SU-DHL-6 (cell line): ENCODE data around the gene PTPRN2.

ENCODE experiments used
- H2AFZ ChIP-seq: fragments of 200-600 bp; sonication (generic); 2 replicates; pipeline ENCODE4 v1.6.1; 2014; ENCODE audit warnings: low read depth, mild to moderate bottlenecking, moderate library complexity, mixed read lengths, antibody characterized with exemption, low read length; ENCODE audit not compliant: severe bottlenecking
- H3F3A ChIP-seq: fragments of 200-600 bp; shearing (Covaris generic); 2 replicates; pipeline ENCODE4 v1.6.0; 2016; ENCODE audit warnings: antibody characterized with exemption, mild to moderate bottlenecking; ENCODE audit not compliant: insufficient read depth
- H3K27ac ChIP-seq: fragments of 200-600 bp; sonication (generic); 2 replicates; pipeline ENCODE4 v1.5.1; 2016; ENCODE audit warnings: low read depth, mild to moderate bottlenecking, low read length, moderate library complexity, mixed read lengths
- H3K27me3 ChIP-seq: fragments of 200-600 bp; sonication (generic), shearing (Covaris generic); 2 replicates; pipeline ENCODE4 v1.6.0; 2014; ENCODE audit warnings: mild to moderate bottlenecking, low read length
- H3K36me3 ChIP-seq: fragments of 200-600 bp; sonication (generic); 2 replicates; pipeline ENCODE4 v1.6.1; 2014; ENCODE audit warnings: mild to moderate bottlenecking, low read length, mixed read lengths
- H3K4me2 ChIP-seq: fragments of 300-600, 200-600 bp; shearing (Covaris generic), sonication (generic); 2 replicates; pipeline ENCODE4 v1.6.0; 2014; ENCODE audit warnings: low read length, low read depth, mild to moderate bottlenecking; ENCODE audit not compliant: poor library complexity, severe bottlenecking
- H3K4me3 ChIP-seq: fragments of 200-600 bp; sonication (generic); 2 replicates; pipeline ENCODE4 v1.5.1; 2014; ENCODE audit warnings: antibody characterized with exemption, low read length, mild to moderate bottlenecking, mixed read lengths; ENCODE audit not compliant: insufficient read depth, poor library complexity, severe bottlenecking
- H3K79me2 ChIP-seq: fragments of 200-600 bp; sonication (generic); 2 replicates; pipeline ENCODE4 v1.6.1; 2014; ENCODE audit warnings: mild to moderate bottlenecking, low read length, moderate library complexity; ENCODE audit not compliant: insufficient read depth
- H3K9ac ChIP-seq: fragments of 200-600 bp; sonication (generic); 2 replicates; pipeline ENCODE4 v1.7.0; 2014; ENCODE audit warnings: mild to moderate bottlenecking, low read length
- H3K9me2 ChIP-seq: fragments of 200-600 bp; sonication (generic); replicated peaks from 2 replicates; pipeline ENCODE4 v1.6.1; 2014; ENCODE audit warnings: low read length; ENCODE audit not compliant: insufficient read depth
- H3K9me3 ChIP-seq: fragments of 200-600 bp; sonication (generic); 2 replicates; pipeline ENCODE4 v1.6.1; 2014; ENCODE audit warnings: low read length, mixed read lengths; ENCODE audit not compliant: insufficient read depth
- H4K20me1 ChIP-seq: fragments of 200-600 bp; sonication (generic); 2 replicates; pipeline ENCODE4 v1.6.1; 2014; ENCODE audit warnings: low read depth, mild to moderate bottlenecking, antibody characterized with exemption, low read length, moderate library complexity, mixed read lengths
- CTCF ChIP-seq: fragments of 200-600 bp; sonication (generic); IDR thresholded peaks from one replicate; pipeline ENCODE4 v1.5.1; 2017; ENCODE audit warnings: antibody characterized with exemption, mild to moderate bottlenecking, low read length, moderate library complexity; ENCODE audit not compliant: insufficient read depth, poor library complexity, severe bottlenecking
- EZH2phosphoT487 ChIP-seq: fragments of 200-600 bp; sonication (generic), shearing (Covaris generic); conservative IDR thresholded peaks from 2 replicates; pipeline ENCODE4 v1.6.1; 2018; ENCODE audit warnings: mild to moderate bottlenecking, antibody characterized with exemption, low read length, moderate library complexity, mixed read lengths

Gene PTPRN2

GRCh38 chr7:157715938-157716280 is 871.7 kb downstream of the PTPRN2 start:
- Histone ChIP-seq H4K20me1 (no peaks in the 10 kb centered on the region), H3K79me2 (no peaks in the 10 kb centered on the region), H3F3A (no peaks in the 10 kb centered on the region), H3K27me3 (no peaks in the 10 kb centered on the region), H2AFZ (no peak overlapping the region), H3K9me3 (no peaks in the 10 kb centered on the region), H3K27ac (no peak overlapping the region), H3K9ac (no peak overlapping the region), H3K9me2 (no peaks in the 10 kb centered on the region), H3K36me3 (no peaks in the 10 kb centered on the region), H3K4me3 (no peak overlapping the region), H3K4me2 (no peak overlapping the region)
- TF ChIP-seq CTCF (no peak), EZH2phosphoT487 (no peak)

DNA sequence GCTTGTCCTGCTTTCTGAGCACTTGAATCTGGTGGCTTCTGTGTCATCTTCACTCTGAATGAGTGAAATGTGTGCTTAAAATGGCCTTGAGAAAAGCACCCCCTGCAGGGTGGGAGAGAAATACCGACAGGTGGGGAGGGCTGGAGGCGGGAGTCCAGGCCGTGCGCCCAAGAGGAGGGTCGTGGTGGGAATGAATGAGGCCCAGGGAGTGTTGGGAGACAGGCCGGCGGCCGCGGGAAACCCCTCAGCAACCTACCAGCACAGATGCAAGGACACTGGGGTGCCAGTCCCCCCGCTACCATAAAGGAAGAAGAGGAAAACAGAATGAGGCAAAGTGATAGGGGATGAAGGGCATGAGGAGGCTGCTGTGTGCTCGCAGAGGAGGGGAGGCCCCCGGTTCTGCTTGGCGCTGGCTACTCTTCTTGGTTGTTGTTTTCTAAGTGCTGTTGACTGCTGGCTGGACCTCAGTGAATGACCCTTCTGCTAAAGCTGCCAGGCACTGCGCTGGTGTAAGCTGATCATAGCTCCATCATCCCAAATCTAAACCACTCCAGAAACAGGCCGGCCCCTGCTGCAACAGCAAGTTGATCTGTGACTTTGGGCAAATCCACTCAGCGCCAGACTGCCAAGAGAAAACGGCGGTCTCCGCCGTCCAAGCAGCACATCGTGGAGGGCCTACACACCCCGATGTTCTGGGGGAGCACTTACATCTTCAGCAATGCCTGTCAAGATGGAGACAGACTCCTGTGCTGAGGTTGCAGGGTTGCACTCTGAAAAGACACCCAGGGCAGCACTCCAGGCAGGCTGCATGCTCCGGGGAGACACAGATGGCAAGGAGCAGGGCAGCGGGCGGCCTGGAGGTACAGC is 872.3 kb downstream of the PTPRN2 start:
- H3K36me3 ChIP-seq, result no peaks in the 10 kb centered on the region
- no peaks in the 10 kb centered on the region for H3F3A ChIP-seq
- no peak overlapping the region for H3K4me2 ChIP-seq
- no peak overlapping the region for H2AFZ ChIP-seq
- no peaks in the 10 kb centered on the region for H4K20me1 ChIP-seq
- H3K27me3 ChIP-seq, result no peaks in the 10 kb centered on the region
- H3K9ac ChIP-seq, result no peak overlapping the region
- H3K79me2 ChIP-seq, result no peaks in the 10 kb centered on the region
- H3K9me2 ChIP-seq, result no peaks in the 10 kb centered on the region
- TF ChIP-seq CTCF (no peak), EZH2phosphoT487 (no peak)
- no peak overlapping the region for H3K27ac ChIP-seq
- H3K4me3 ChIP-seq, result no peak overlapping the region
- no peaks in the 10 kb centered on the region for H3K9me3 ChIP-seq

DNA sequence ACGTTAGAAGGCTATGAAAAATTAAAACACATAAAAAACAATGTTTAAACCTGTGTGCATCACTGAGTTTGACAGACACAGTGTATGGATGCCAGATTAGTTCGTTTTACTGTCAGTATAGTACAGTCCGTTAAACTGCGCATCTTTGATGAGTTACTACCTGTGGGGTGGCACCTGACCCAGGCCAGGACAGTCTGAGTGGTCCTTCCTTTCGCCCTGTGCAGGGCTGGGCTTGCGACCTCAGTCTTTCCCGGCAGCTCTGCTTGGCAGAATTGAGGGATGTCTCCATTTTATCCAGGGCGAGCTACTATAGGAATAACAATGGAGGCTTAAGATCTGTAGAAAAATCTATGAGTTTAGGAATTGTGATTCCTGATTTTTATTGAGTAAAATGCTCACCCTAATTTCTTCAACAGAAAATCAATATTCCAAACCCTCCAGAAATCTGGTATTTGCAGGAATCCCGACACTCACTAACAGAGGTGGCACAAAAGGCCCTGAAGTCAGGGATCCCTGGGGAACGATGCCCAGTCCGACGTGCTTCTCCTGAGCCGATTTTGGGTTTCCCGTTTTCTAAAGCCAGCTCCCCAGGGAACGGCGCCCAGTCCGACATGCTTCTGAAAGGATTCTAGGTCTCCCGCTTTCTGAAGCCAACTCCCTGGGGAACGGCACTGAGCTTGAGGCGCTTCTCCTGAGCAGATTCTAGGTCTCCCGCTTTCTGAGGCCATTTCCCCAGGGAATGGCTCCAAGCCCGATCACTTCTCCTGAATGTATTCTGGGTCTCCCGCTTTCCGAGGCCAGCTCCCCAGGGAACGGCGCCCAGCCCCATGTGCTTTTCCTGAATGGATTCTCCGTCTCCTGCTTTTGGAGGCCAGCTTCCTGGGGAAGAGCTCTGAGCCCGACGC is 873.2 kb downstream of the PTPRN2 start:
- Histone ChIP-seq H3F3A (no peaks in the 10 kb centered on the region), H2AFZ (no peak overlapping the region), H3K27ac (no peak overlapping the region), H4K20me1 (no peaks in the 10 kb centered on the region), H3K9me2 (no peaks in the 10 kb centered on the region), H3K79me2 (no peaks in the 10 kb centered on the region), H3K36me3 (no peaks in the 10 kb centered on the region), H3K9ac (no peak overlapping the region), H3K4me2 (no peak overlapping the region), H3K4me3 (no peak overlapping the region), H3K9me3 (no peaks in the 10 kb centered on the region), H3K27me3 (no peaks in the 10 kb centered on the region)
- TF ChIP-seq CTCF (no peak), EZH2phosphoT487 (no peak)
